ENCODE measurements around the gene NPIPB2. TPM values are rescaled to one million over a fixed set of nuclear protein-coding genes. Genes with fewer than 3 reads are reported as not detected.
"Not testable (repeated sequence)": the region's sequence is repeated elsewhere in the genome, so short reads cannot be mapped to it uniquely, and the experiment has no call there.

NPIPB2 gene
- polyA plus RNA-seq, 2 donors = 3.0 to 9.1 TPM

DNA sequence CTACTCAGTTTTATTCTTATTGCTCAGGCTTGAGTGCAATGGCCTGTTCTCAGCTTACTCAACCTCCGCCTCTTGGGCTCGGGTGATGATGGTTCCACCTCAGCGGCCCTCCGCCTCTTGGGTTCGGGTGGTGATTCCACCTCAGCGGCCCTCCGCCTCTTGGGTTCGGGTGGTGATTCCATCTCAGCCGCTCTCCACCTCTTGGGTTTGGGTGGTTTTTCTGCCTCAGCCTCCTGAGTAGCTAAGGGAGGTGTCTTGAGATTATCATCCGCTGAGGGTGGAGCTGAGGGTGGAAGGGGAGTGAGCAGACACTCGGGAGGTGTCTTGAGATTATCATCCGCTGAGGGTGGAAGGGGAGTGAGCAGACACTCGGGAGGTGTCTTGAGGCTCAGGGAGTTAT is 14.5 kb downstream of the NPIPB2 start:
- H3K9me3 ChIP-seq (ENCODE audit: control insufficient read depth in 2 of 2, insufficient read depth in 1 of 2, low read depth in 1 of 2, low read length in 1 of 2); H3K27ac ChIP-seq (ENCODE audit: low read depth in 2 of 2, low read length in 1 of 2); H3K36me3 ChIP-seq (ENCODE audit: control insufficient read depth in 2 of 2, insufficient read depth in 2 of 2, low read length in 1 of 2); H3K4me3 ChIP-seq (ENCODE audit: low read depth in 1 of 2, low read length in 2 of 2); H3K27me3 ChIP-seq (ENCODE audit: control insufficient read depth in 1 of 2, insufficient read depth in 2 of 2, low read length in 2 of 2); H3K4me1 ChIP-seq (ENCODE audit: control insufficient read depth in 2 of 2, insufficient read depth in 2 of 2, low read length in 1 of 2): not testable (repeated sequence)
- 84 to 87% methylated on average over 13 of the region's 13 CpGs for whole genome bisulfite sequencing, 2 donors

DNA sequence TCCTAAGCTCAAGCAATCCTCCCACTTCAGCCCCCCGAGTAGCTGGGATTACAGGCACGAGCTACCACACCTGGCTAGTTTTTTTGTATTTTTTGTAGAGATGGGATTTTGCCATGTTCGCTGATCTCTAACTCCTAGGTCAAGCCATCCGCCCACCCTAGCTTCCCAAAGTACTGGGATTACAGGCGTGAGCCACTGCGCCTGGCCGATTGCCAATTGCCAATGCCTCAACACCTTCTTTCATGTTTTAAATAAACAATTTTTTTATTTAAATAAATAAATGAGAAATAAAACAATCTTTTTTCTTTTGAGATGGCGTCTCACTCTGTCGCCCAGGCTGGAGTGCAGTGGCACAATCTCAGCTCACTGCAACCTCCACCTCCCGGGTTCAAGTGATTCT is 17.8 kb downstream of the NPIPB2 start:
- H3K9me3 ChIP-seq (ENCODE audit: control insufficient read depth in 2 of 2, insufficient read depth in 1 of 2, low read depth in 1 of 2, low read length in 1 of 2); H3K4me1 ChIP-seq (ENCODE audit: control insufficient read depth in 2 of 2, insufficient read depth in 2 of 2, low read length in 1 of 2); H3K4me3 ChIP-seq (ENCODE audit: low read depth in 1 of 2, low read length in 2 of 2); H3K27ac ChIP-seq (ENCODE audit: low read depth in 2 of 2, low read length in 1 of 2); H3K27me3 ChIP-seq (ENCODE audit: control insufficient read depth in 1 of 2, insufficient read depth in 2 of 2, low read length in 2 of 2); H3K36me3 ChIP-seq (ENCODE audit: control insufficient read depth in 2 of 2, insufficient read depth in 2 of 2, low read length in 1 of 2): not testable (repeated sequence)
- WGBS, 2 donors = 56 to 64% methylated on average over 10 of the region's 10 CpGs

- Histone ChIP-seq H3K4me3 (ENCODE audit: low read depth in 1 of 2, low read length in 2 of 2) (peak overlapping the region; percentile 37 to 47), H3K9me3 (ENCODE audit: control insufficient read depth in 2 of 2, insufficient read depth in 1 of 2, low read depth in 1 of 2, low read length in 1 of 2) (no peaks in the 10 kb centered on the region), H3K27ac (ENCODE audit: low read depth in 2 of 2, low read length in 1 of 2) (peak overlapping the region; percentile 89 to 90), H3K4me1 (ENCODE audit: control insufficient read depth in 2 of 2, insufficient read depth in 2 of 2, low read length in 1 of 2) (no peaks in the 10 kb centered on the region), H3K27me3 (ENCODE audit: control insufficient read depth in 1 of 2, insufficient read depth in 2 of 2, low read length in 2 of 2) (no peaks in the 10 kb centered on the region), H3K36me3 (ENCODE audit: control insufficient read depth in 2 of 2, insufficient read depth in 2 of 2, low read length in 1 of 2) (no peaks in the 10 kb centered on the region)
- WGBS, 2 donors = 37 to 38% methylated on average over 13 of the region's 13 CpGs
These were observed 25.1 kb downstream of the NPIPB2 start for GRCh38 chr16:11916524-11917285.

DNA sequence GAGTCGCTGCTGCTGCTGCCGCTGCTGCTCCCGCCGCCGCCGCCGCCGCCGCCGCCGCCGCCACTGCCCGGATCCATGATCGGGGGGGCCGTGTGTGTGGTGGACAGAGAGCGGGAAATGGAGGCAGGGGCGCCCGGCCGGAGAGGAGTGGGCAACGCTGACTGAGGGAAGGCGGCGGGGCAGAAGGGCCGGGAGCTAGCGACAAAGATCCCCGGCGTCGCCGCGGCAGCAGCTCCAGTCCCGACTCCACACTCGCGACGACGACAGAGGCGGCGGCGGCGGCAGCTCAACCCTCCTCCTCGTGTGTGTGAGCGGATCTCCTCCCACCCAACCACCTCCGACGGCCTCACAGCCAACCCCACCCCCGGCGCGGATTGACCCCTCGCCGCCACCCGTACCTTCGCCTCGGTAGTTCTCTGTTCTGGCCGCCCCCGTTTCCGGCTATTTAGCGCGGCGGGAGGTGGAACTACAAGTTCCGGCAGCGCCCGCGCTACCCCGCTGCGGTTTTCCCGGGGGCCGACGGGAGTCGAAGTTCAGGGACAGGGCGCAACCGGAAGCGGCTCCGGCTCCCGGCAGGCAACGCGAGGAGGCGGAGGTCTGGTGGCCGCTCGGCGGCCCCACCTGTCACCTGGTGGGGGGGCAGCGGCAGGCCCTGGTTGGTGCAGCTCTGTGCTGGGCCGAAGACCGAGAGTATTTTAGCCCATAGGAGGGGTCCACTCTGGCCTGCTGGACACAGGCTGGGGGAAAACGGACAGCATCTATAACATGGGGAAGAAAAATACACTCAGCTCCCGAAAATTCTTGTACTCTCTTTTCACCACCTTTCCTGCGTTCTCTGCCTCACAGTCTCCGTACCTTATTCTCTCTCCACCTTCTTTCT is 26.0 kb downstream of the NPIPB2 start, which contains the start of gene GSPT1:
GSPT1 (minus strand) TSS at position 313 of the 880 bp plus-strand sequence; CDS start at position 77, 236 bp downstream.
- Histone ChIP-seq H3K27ac (ENCODE audit: low read depth in 2 of 2, low read length in 1 of 2) (peak within 1 kb of the TSS; percentile 90 to 97), H3K4me3 (ENCODE audit: low read depth in 1 of 2, low read length in 2 of 2) (peak within 1 kb of the TSS; percentile 74 to 100), H3K36me3 (ENCODE audit: control insufficient read depth in 2 of 2, insufficient read depth in 2 of 2, low read length in 1 of 2) (no peaks in the 10 kb centered on the region), H3K9me3 (ENCODE audit: control insufficient read depth in 2 of 2, insufficient read depth in 1 of 2, low read depth in 1 of 2, low read length in 1 of 2) (no peaks in the 10 kb centered on the region), H3K27me3 (ENCODE audit: control insufficient read depth in 1 of 2, insufficient read depth in 2 of 2, low read length in 2 of 2) (no peaks in the 10 kb centered on the region), H3K4me1 (ENCODE audit: control insufficient read depth in 2 of 2, insufficient read depth in 2 of 2, low read length in 1 of 2) (peaks cover 0 to under 1% of the 10 kb centered on the region in 2 donors)
- WGBS, 2 donors = 1% methylated on average over 68 to 84 of the region's 84 CpGs

- H3K36me3 ChIP-seq (ENCODE audit: control insufficient read depth in 2 of 2, insufficient read depth in 2 of 2, low read length in 1 of 2) = no peaks in the 10 kb centered on the region
- WGBS, 2 donors = 0% methylated on average over 60 to 79 of the region's 79 CpGs
- H3K4me3 ChIP-seq (ENCODE audit: low read depth in 1 of 2, low read length in 2 of 2) = peak overlapping the region; percentile 74 to 100
- no peaks in the 10 kb centered on the region for H3K9me3 ChIP-seq (ENCODE audit: control insufficient read depth in 2 of 2, insufficient read depth in 1 of 2, low read depth in 1 of 2, low read length in 1 of 2)
- H3K27ac ChIP-seq (ENCODE audit: low read depth in 2 of 2, low read length in 1 of 2) = peak overlapping the region; percentile 86 to 97
- peaks cover 0 to 2% of the 10 kb centered on the region in 2 donors for H3K4me1 ChIP-seq (ENCODE audit: control insufficient read depth in 2 of 2, insufficient read depth in 2 of 2, low read length in 1 of 2)
- H3K27me3 ChIP-seq (ENCODE audit: control insufficient read depth in 1 of 2, insufficient read depth in 2 of 2, low read length in 2 of 2) = no peaks in the 10 kb centered on the region
These were observed 26.7 kb downstream of the NPIPB2 start for GRCh38 chr16:11915114-11915643.

DNA sequence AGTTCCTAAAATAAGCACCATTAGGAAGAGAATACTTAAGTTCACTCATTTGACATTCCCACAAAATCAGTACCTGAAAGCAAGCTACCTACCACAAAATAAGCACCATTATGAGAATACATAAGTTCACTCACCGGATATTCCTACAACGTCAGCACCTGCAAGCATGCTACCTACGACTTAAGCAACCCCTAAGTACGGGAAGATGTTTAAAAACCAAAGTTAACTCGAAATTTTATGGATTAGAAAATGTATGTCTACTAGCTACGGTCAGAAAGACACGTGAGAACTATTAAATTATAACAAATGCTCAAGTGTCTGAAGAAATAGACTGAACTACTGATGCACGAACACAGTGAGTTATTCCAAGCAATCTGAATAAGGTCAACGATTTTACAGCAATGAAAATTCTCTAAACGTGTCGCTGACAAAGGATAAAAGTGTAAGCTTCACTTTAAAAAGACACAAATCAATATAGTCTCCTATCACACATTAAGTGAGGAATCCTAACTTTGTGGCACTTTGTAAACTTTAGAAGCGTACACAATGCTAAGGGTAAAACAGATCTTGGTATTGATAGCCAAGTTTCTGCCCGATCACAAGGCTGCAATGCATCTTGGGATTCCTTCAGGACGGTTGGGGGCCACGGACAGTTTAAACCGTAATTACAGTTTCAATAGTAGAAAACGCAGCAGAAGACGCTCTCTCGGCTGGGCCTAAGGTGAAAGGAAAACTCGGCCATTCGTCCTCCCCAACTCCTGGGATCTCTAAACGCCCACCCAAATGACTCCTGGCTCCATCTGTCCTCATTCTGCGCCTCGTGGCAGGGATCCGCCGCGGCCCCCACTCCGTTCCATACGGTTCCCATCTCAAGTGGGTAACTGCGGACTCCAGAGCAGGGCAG is 27.4 kb downstream of the NPIPB2 start:
- H3K4me3 ChIP-seq (ENCODE audit: low read depth in 1 of 2, low read length in 2 of 2) = peak overlapping the region; percentile 74 to 100
- no peaks in the 10 kb centered on the region for H3K9me3 ChIP-seq (ENCODE audit: control insufficient read depth in 2 of 2, insufficient read depth in 1 of 2, low read depth in 1 of 2, low read length in 1 of 2)
- WGBS, 2 donors = 1 to 2% methylated on average over 30 of the region's 30 CpGs
- H3K27me3 ChIP-seq (ENCODE audit: control insufficient read depth in 1 of 2, insufficient read depth in 2 of 2, low read length in 2 of 2) = no peaks in the 10 kb centered on the region
- H3K27ac ChIP-seq (ENCODE audit: low read depth in 2 of 2, low read length in 1 of 2) = peak overlapping the region; percentile 86 to 97
- H3K36me3 ChIP-seq (ENCODE audit: control insufficient read depth in 2 of 2, insufficient read depth in 2 of 2, low read length in 1 of 2) = no peaks in the 10 kb centered on the region
- peaks cover 0 to 2% of the 10 kb centered on the region in 2 donors for H3K4me1 ChIP-seq (ENCODE audit: control insufficient read depth in 2 of 2, insufficient read depth in 2 of 2, low read length in 1 of 2)

- Histone ChIP-seq H3K36me3 (ENCODE audit: control insufficient read depth in 2 of 2, insufficient read depth in 2 of 2, low read length in 1 of 2) (no peaks in the 10 kb centered on the region), H3K27me3 (ENCODE audit: control insufficient read depth in 1 of 2, insufficient read depth in 2 of 2, low read length in 2 of 2) (no peaks in the 10 kb centered on the region), H3K4me1 (ENCODE audit: control insufficient read depth in 2 of 2, insufficient read depth in 2 of 2, low read length in 1 of 2) (peaks cover 0 to 2% of the 10 kb centered on the region in 2 donors), H3K27ac (ENCODE audit: low read depth in 2 of 2, low read length in 1 of 2) (peak overlapping the region; percentile 10 to 68), H3K9me3 (ENCODE audit: control insufficient read depth in 2 of 2, insufficient read depth in 1 of 2, low read depth in 1 of 2, low read length in 1 of 2) (no peaks in the 10 kb centered on the region), H3K4me3 (ENCODE audit: low read depth in 1 of 2, low read length in 2 of 2) (peak overlapping the region; percentile 9 to 74)
- WGBS, 2 donors = 39 to 40% methylated on average over 12 of the region's 12 CpGs
These were observed 28.3 kb downstream of the NPIPB2 start for GRCh38 chr16:11913425-11914079.

DNA sequence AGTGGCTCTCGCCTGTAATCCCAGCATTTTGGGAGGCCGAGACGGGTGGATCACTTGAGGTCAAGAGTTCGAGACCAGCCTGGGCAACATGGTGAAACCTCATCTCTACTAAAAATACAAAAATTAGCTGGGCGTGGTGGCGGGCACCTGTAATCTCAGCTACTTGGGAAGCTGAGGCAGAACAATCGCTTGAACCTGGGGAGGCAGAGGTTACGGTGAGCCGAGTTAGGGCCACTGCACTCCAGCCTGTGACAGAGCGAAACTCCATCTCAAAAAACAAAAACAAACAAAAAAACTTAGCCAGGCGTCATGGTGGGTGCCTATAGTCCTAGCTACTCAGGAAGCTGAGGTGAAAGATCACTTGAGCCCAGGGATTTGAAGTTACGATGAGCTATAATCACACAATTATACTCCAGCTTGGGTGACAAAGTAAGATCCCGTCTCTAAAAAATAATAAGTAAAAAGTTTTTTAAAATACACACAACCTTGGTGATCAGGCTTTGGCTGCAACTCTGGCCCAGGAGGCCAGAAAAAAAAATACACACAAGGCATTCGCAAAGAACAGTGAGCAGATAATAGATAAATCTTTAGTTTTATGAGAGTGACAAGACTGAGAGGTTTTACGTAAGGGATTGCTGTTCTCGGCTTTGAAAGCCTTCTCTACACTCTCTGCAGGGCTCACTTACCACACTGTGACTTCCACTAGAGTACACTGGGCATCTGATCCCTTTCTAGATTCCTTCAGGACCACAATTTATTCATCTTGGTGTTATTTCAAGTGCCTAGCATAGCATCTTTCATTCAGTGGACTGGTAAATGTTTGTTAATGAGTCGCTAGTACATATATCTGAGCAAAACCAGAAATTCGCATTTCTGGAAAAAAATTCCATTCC is 31.9 kb downstream of the NPIPB2 start:
- H3K9me3 ChIP-seq (ENCODE audit: control insufficient read depth in 2 of 2, insufficient read depth in 1 of 2, low read depth in 1 of 2, low read length in 1 of 2) = no peaks in the 10 kb centered on the region
- H3K36me3 ChIP-seq (ENCODE audit: control insufficient read depth in 2 of 2, insufficient read depth in 2 of 2, low read length in 1 of 2) = no peaks in the 10 kb centered on the region
- 75% methylated on average over 18 of the region's 18 CpGs for WGBS, 2 donors
- H3K4me3 ChIP-seq (ENCODE audit: low read depth in 1 of 2, low read length in 2 of 2) = no peak overlapping the region
- H3K27me3 ChIP-seq (ENCODE audit: control insufficient read depth in 1 of 2, insufficient read depth in 2 of 2, low read length in 2 of 2) = no peaks in the 10 kb centered on the region
- H3K4me1 ChIP-seq (ENCODE audit: control insufficient read depth in 2 of 2, insufficient read depth in 2 of 2, low read length in 1 of 2) = peaks cover 0 to 2% of the 10 kb centered on the region in 2 donors
- no peak overlapping the region for H3K27ac ChIP-seq (ENCODE audit: low read depth in 2 of 2, low read length in 1 of 2)

Measured in esophagus (tissue), 2 donors.